Measurements from ENCODE around the gene DGKQ.

DGKQ gene

GRCh38 chr4:995311-996026, 22.1 kb upstream of the DGKQ start:
- TF ChIP-seq Cebpa-rat (IDR thresholded peaks at IDR 0.05), result no peak
- Histone ChIP-seq H3K4me3 (no peak overlapping the region), H3K9me3 (replicated peaks in 1 of 11) (no peaks in the 10 kb centered on the region), H3K27me3 (peaks cover 54 to 60% (median 55%) of the 10 kb centered on the region in 11 experiments), H3K36me3 (peaks cover 0 to 16% (median 12%) of the 10 kb centered on the region in 11 experiments; a peak in 15 of 22 replicates), H3K4me2 (no peak overlapping the region), H3K4me1 (peaks cover 12 to 36% (median 26%) of the 10 kb centered on the region in 10 experiments; a peak in 18 of 20 replicates), H3K9ac (no peak overlapping the region), H3K27ac (no peak overlapping the region), H4K20me1 (peaks cover 19 to 96% (median 84%) of the 10 kb centered on the region in 11 experiments; a peak in 21 of 22 replicates)

DNA sequence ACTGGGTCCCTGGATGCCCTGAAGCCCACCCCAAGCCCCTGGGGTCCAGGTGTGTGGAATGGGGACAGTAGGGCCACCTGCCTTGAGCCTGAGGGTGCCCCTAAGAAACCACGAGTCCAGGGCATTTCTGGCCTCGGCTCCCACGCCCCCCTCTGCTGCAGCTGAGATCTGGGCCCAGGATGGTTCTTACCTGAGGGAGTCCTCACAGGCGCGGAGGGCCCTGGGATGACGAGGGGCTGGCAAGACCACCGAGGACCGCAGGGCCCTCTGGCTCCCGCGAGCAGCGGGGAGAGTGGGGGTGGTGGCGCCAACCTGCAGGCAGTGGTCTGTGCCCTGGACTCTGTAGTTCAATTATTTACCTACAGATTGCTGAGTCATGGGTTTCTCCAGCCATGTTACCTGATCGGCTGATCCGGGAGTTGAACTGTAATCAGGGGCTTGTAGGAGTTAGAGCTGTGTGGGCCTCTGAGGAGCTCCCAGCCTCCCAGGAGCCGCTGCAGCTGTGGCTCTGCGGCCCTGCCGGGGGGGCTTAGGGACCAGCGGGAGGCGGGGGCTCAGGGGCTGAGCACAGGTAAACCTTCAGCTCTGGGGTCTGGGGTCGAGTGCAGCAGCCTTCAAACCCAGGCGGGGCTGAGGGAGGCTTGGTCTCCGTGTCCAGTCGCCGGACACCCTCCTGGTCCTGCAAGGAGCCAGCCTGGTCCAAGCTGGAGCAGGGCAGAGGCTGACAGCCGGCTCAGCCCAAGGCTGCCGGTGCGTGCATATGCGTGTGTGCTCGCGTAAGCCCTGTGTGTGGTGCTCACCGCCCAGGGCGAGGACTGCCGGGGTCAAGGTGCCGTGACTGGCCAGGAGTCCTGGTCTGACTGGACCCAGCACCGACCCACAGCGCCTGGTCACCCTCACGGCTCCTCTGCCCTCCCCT, 20.0 kb upstream of the DGKQ start, which contains the start of gene SLC26A1:
SLC26A1 (minus strand) TSS at position 294 of the 919 bp plus-strand sequence. CDS start 1,701 bp downstream, outside the sequence.
- no peak within 1 kb of the TSS for H3K4me2 ChIP-seq

DNA sequence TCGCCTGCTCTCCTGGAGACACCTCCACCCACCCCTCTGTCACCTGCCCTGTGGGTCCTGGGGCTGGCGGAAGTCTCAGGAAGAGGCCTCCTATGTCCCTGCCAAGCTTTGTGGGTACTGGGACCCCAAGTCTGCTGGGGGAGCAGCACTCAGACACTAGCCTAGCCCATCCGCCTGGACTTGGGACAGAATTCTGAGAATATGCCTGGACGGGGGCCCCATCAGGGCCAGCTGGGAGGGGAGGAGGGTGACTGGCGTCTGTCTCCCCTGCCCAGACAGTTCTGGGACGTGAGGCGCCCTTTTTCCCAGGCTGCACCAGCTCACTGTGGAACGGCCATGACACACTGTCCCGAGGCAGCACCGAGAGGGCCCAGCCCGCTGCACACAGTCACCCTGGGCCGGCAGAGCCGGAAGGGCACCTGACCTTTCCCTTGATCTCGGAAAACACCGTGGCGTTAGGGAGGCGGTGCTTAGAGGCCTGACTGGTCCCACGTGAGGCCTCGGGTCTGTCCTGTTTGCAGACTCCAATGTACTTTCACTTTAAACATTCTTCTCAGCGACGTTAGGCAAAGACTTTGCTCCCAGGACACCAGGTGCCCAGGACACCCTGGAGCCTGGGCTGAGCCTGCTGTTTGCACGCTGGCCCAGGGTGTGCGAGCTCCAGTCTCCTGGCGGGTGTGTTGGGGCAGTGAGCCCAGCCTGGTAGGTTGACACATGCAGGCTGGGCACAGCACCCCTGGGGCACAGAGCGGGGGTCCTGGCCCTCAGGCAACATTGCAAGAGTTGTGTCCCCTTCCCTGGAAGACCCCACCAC, 19.1 kb upstream of the DGKQ start:
- Histone ChIP-seq H3K27me3 (peaks cover 24 to 31% (median 25%) of the 10 kb centered on the region in 11 experiments), H3K27ac (no peak overlapping the region), H3K36me3 (peaks cover 0 to 31% (median 25%) of the 10 kb centered on the region in 11 experiments; a peak in 17 of 22 replicates), H3K4me1 (peaks cover 11 to 27% (median 19%) of the 10 kb centered on the region in 10 experiments; a peak in 19 of 20 replicates), H4K20me1 (peaks cover 15 to 96% (median 86%) of the 10 kb centered on the region in 11 experiments; a peak in 21 of 22 replicates), H3K9me3 (replicated peaks in 1 of 11) (no peaks in the 10 kb centered on the region), H3K9ac (peak overlapping the region in 1 of 11 experiments; percentile 31; a peak in 1 of 22 replicates), H3K4me2 (no peak overlapping the region), H3K4me3 (no peak overlapping the region)
- no peak for TF ChIP-seq Cebpa-rat (IDR thresholded peaks at IDR 0.05)

More for the DNA sequence above, 20.0 kb upstream of the DGKQ start, which contains the start of gene SLC26A1:
- Histone ChIP-seq H3K4me3 (no peak within 1 kb of the TSS), H4K20me1 (peaks cover 19 to 96% (median 86%) of the 10 kb centered on the region in 11 experiments; a peak in 21 of 22 replicates), H3K9me3 (replicated peaks in 1 of 11) (no peaks in the 10 kb centered on the region), H3K36me3 (peaks cover 0 to 31% (median 25%) of the 10 kb centered on the region in 11 experiments; a peak in 17 of 22 replicates), H3K27me3 (peaks cover 33 to 39% (median 34%) of the 10 kb centered on the region in 11 experiments), H3K4me1 (peaks cover 6 to 22% (median 18%) of the 10 kb centered on the region in 10 experiments; a peak in 18 of 20 replicates), H3K27ac (no peak within 1 kb of the TSS), H3K9ac (peak within 1 kb of the TSS in 1 of 11 experiments; percentile 31; a peak in 1 of 22 replicates)
- TF ChIP-seq Cebpa-rat (IDR thresholded peaks at IDR 0.05), result no peak

DNA sequence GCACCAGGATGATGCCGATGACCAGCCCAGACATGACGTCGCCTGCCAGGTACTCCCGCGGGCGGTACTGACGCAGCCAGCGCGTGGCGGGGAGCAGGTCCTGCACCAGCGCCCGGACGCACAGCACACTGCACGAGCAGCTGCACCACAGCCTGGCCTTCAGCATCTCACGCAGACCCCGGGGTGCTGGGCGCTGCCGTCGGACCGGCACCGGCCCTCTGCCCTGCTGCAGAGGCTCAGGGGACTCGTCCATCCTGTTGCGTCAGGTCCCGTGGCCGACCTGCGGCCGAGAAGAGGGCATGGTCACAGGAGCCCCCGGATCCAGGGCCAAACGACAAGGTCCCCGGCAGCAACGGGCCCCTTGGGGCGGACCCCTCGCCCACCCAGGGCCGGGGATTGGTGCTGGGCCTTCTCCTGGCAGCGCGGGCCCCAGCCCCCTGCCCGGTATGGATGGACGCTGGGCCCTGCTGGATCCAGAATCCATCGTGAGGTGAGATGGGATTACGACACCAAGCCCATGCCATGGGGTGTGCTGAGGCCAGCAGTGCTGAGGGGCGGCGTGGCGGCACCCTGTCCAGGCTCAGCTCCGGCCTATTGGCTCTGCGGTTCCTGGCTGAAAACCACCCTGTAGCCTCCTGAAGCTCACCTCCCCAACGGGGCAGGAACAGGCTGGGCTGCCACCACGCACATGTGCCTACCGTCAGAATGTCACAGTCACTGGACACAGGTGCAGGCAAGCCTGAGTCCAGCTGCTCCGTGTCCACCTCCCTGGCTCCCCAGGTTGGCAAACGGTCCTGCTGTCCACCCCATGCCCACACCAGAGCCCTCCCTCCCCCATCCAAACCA, 18.3 kb upstream of the DGKQ start:
- Histone ChIP-seq H3K27me3 (peaks cover 16 to 22% (median 17%) of the 10 kb centered on the region in 11 experiments), H3K9me3 (replicated peaks in 1 of 11) (no peaks in the 10 kb centered on the region), H3K36me3 (peaks cover 0 to 31% (median 25%) of the 10 kb centered on the region in 11 experiments; a peak in 17 of 22 replicates), H4K20me1 (peaks cover 11 to 93% (median 85%) of the 10 kb centered on the region in 11 experiments; a peak in 21 of 22 replicates), H3K4me1 (peaks cover 11 to 28% (median 21%) of the 10 kb centered on the region in 10 experiments; a peak in 19 of 20 replicates), H3K27ac (no peak overlapping the region), H3K4me2 (no peak overlapping the region), H3K4me3 (no peak overlapping the region), H3K9ac (0 out of 22 replicates have a peak overlapping the region, but pooled peaks of 1 of the 11 experiments have one; percentile 31)
- no peak for TF ChIP-seq Cebpa-rat (IDR thresholded peaks at IDR 0.05)

GRCh38 chr4:990746-991367, 17.5 kb upstream of the DGKQ start:
- H3K27ac ChIP-seq, result no peak overlapping the region
- H3K9me3 ChIP-seq (replicated peaks in 1 of 11), result no peaks in the 10 kb centered on the region
- no peak for TF ChIP-seq Cebpa-rat (IDR thresholded peaks at IDR 0.05)
- peaks cover 3 to 85% (median 76%) of the 10 kb centered on the region in 11 experiments; a peak in 20 of 22 replicates for H4K20me1 ChIP-seq
- peaks cover 0 to 31% (median 25%) of the 10 kb centered on the region in 11 experiments; a peak in 17 of 22 replicates for H3K36me3 ChIP-seq
- peaks cover 7 to 14% (median 8%) of the 10 kb centered on the region in 11 experiments for H3K27me3 ChIP-seq
- peaks cover 17 to 36% (median 29%) of the 10 kb centered on the region in 10 experiments for H3K4me1 ChIP-seq
- H3K4me2 ChIP-seq, result no peak overlapping the region
- no peak overlapping the region for H3K9ac ChIP-seq
- H3K4me3 ChIP-seq, result no peak overlapping the region

DNA sequence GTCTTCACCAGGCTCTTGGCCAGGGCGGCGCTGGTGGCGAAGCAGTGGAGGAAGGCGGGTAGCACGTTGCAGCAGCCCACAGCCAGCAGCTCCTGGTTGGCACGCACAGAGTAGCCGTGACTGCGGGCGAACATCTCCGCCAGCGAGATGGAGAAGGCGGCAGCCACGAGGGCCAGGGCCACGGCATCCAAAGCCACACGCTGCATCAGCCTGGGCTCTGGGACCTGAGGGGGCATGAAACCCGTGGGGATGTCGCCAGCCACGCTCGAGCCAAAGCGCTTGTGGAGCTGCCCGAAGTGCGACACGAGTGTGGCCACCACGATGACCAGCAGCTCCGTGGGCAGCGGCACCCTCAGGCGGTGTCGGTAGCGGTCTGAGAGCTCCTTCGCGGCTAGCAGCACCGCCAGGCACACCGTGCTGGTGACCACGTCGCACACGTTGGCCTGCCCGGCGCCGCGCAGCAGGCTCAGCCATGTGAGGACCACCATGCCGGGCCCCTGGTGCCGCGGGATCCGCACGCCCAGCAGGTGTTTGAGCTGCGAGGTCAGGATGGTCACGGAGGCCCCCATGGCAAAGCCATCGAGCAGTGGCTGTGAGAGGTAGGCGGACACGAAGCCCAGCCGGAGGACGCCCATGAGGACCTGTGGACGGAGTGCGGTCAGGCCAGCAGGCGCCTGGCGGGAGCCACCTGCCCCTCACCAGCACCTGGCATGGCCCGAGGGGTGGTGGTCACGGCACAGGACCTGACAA, 16.5 kb upstream of the DGKQ start:
- peaks cover 0 to 75% (median 67%) of the 10 kb centered on the region in 11 experiments; a peak in 17 of 22 replicates for H4K20me1 ChIP-seq
- H3K9me3 ChIP-seq (replicated peaks in 1 of 11), result no peaks in the 10 kb centered on the region
- no peak overlapping the region for H3K4me2 ChIP-seq
- no peak overlapping the region for H3K4me3 ChIP-seq
- no peak overlapping the region for H3K9ac ChIP-seq
- H3K4me1 ChIP-seq, result peaks cover 26 to 46% (median 38%) of the 10 kb centered on the region in 10 experiments
- peaks cover 0 to 31% (median 25%) of the 10 kb centered on the region in 11 experiments; a peak in 17 of 22 replicates for H3K36me3 ChIP-seq
- peaks cover 0 to 4% (median 0%) of the 10 kb centered on the region in 11 experiments; a peak in 8 of 22 replicates for H3K27me3 ChIP-seq
- no peak overlapping the region for H3K27ac ChIP-seq
- no peak for TF ChIP-seq Cebpa-rat (IDR thresholded peaks at IDR 0.05)
